Measurements from ENCODE around the gene AFP.

AFP gene

DNA sequence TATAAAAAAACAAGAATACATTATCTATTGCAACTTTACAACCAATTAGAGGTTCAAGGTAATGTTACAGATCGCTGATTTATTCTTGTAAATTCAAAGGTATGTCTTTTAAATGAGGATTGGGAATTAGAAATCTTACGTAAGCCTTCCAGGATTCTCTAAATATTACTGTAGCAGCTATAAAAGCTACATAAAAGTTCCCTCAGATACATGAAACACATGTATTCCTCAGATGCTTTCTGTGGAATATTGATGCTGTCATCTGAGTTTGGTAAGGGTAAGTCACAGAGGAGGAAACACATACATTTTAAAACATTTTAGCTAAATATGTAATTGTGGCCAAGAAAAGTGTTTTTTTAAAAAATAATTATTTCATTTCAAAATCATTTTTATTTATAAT lies 3.4 kb downstream of the AFP start:
- H3K27ac ChIP-seq (ENCODE audit: low read depth, low read length), result no peak overlapping the region
- no peaks in the 10 kb centered on the region for H3K27me3 ChIP-seq (ENCODE audit: control insufficient read depth, insufficient read depth, low read length)
- no peak overlapping the region for H3K4me3 ChIP-seq (ENCODE audit: low read depth, low read length)
- H3K9me3 ChIP-seq (ENCODE audit: control insufficient read depth, insufficient read depth, low read depth, low read length), result no peaks in the 10 kb centered on the region
- no peaks in the 10 kb centered on the region for H3K36me3 ChIP-seq (ENCODE audit: control insufficient read depth, insufficient read depth, low read length)
- H3K9ac ChIP-seq (ENCODE audit: low read length), result no peak overlapping the region
- no peaks in the 10 kb centered on the region for H3K4me1 ChIP-seq (ENCODE audit: control insufficient read depth, insufficient read depth, low read length)

DNA sequence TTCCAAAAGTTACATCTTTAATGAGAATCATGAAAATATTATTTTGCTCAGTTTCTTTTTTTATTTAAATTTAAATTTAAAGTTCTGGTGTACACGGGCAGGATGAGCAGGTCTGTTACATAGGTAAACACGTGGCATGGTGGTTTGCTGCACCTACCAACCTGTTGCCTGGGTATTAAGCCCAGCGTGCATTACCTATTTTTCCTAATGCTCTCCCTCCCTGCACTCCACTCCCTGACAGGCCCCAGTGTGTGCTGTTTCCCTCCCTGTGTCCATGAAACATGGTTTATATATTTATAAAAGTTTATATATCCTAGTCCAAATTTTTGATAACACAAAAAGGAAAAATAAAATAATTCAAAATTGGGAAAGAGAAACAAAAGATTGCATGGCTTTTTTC lies 4.0 kb downstream of the AFP start:
- Histone ChIP-seq H3K27ac (ENCODE audit: low read depth, low read length) (no peak overlapping the region), H3K4me3 (ENCODE audit: low read depth, low read length) (no peak overlapping the region), H3K27me3 (ENCODE audit: control insufficient read depth, insufficient read depth, low read length) (no peaks in the 10 kb centered on the region), H3K9me3 (ENCODE audit: control insufficient read depth, insufficient read depth, low read depth, low read length) (no peaks in the 10 kb centered on the region), H3K4me1 (ENCODE audit: control insufficient read depth, insufficient read depth, low read length) (no peaks in the 10 kb centered on the region), H3K36me3 (ENCODE audit: control insufficient read depth, insufficient read depth, low read length) (no peaks in the 10 kb centered on the region), H3K9ac (ENCODE audit: low read length) (no peak overlapping the region)

DNA sequence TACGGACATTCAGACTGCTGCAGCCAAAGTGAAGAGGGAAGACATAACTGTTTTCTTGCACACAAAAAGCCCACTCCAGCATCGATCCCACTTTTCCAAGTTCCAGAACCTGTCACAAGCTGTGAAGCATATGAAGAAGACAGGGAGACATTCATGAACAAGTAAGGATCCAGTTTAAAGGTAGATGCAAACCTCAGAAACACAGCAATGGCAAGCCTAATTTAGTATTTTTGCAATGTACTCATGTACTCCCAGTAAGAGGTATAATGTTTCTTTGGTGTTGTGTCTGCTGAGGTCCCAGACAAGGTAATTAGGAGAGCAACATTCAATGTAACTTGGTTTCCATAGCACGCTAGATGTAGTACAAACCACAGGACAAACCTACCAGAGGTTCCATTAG lies 4.6 kb downstream of the AFP start:
- no peaks in the 10 kb centered on the region for H3K36me3 ChIP-seq (ENCODE audit: control insufficient read depth, insufficient read depth, low read length)
- H3K27ac ChIP-seq (ENCODE audit: low read depth, low read length), result no peak overlapping the region
- H3K27me3 ChIP-seq (ENCODE audit: control insufficient read depth, insufficient read depth, low read length), result no peaks in the 10 kb centered on the region
- no peaks in the 10 kb centered on the region for H3K9me3 ChIP-seq (ENCODE audit: control insufficient read depth, insufficient read depth, low read depth, low read length)
- H3K9ac ChIP-seq (ENCODE audit: low read length), result no peak overlapping the region
- H3K4me3 ChIP-seq (ENCODE audit: low read depth, low read length), result no peak overlapping the region
- H3K4me1 ChIP-seq (ENCODE audit: control insufficient read depth, insufficient read depth, low read length), result no peaks in the 10 kb centered on the region

DNA sequence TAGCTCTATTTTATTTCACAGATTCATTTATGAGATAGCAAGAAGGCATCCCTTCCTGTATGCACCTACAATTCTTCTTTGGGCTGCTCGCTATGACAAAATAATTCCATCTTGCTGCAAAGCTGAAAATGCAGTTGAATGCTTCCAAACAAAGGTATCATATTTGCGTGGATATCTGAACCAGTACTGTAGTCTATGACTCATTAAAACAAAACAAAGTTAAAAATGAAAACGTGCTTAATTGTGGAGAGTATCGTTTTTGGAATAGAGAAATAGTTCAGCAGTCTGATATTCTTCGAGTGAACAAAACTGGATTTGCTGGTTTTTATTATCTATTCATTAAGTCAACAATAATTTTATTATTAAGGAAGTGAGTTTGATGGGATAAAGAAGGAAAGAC lies 6.3 kb downstream of the AFP start:
- Histone ChIP-seq H3K36me3 (ENCODE audit: control insufficient read depth, insufficient read depth, low read length) (no peaks in the 10 kb centered on the region), H3K4me1 (ENCODE audit: control insufficient read depth, insufficient read depth, low read length) (no peaks in the 10 kb centered on the region; the same call in 1 of the 2 replicates), H3K27me3 (ENCODE audit: control insufficient read depth, insufficient read depth, low read length) (no peaks in the 10 kb centered on the region), H3K4me3 (ENCODE audit: low read depth, low read length) (no peak overlapping the region), H3K9ac (ENCODE audit: low read length) (no peak overlapping the region), H3K9me3 (ENCODE audit: control insufficient read depth, insufficient read depth, low read depth, low read length) (no peaks in the 10 kb centered on the region), H3K27ac (ENCODE audit: low read depth, low read length) (no peak overlapping the region)

DNA sequence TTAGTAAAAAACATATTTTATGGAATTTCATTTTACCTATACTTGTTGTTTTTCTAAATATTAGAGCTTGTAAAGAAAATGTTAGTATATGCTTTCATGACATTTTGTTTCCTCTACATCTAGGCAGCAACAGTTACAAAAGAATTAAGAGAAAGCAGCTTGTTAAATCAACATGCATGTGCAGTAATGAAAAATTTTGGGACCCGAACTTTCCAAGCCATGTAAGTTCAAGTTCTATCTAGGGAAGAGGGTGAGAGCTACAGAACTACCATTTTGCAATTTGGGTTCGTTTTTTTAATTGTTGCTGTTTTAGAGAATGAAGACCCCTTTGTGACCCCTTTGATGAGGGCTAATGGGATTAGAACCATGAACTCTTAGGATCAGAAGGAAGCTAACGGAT lies 7.2 kb downstream of the AFP start:
- Histone ChIP-seq H3K9me3 (ENCODE audit: control insufficient read depth, insufficient read depth, low read depth, low read length) (no peaks in the 10 kb centered on the region), H3K4me1 (ENCODE audit: control insufficient read depth, insufficient read depth, low read length) (no peaks in the 10 kb centered on the region; the same call in 1 of the 2 replicates), H3K27me3 (ENCODE audit: control insufficient read depth, insufficient read depth, low read length) (no peaks in the 10 kb centered on the region)

DNA sequence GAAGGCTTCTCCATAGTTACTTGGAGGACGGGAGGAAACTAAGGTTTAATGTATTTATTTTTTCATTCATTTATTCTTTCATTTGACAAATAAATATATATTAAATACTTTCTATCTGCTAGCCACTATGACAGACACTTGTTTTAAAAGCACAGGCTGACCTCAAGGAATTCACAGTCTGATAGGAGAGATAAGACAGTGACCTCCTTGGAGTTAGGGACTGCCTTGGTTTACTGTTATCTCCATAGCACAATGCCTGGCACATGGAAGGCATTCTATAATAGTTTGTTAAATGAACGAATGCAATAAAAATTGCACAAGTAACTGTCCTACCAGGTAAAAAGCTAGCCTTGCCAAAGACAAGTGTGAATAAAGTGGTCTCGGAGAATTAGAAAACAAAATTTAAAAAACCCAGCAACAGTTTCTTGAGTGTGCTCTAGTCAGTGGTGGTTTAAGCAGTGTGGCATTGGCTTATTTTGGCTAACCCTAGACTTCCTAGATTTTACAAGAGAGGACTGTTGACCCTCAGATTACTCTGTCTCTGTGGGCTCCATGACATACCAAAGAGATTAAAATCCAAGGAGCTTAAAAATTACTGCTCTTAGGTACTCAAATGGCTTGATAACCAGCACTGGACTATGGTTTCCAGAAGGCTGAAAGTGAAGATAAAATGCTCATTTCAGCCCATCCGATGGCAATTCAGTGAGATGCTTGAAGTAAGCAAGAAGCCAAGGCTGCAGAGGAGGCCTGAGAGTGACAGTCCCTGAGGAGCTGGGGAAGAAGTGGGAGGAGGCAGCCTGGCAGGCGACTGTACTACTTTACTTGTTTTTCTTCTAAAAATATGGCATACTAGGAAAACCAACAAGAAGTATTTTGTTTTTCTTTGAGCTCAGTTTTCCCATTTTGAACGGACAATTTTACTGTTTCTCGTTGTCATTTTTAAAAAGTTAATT lies 9.6 kb downstream of the AFP start:
- Histone ChIP-seq H3K9ac (ENCODE audit: low read length) (no peak overlapping the region), H3K4me1 (ENCODE audit: control insufficient read depth, insufficient read depth, low read length) (peaks cover 9% of the 10 kb centered on the region), H3K27ac (ENCODE audit: low read depth, low read length) (no peak overlapping the region), H3K36me3 (ENCODE audit: control insufficient read depth, insufficient read depth, low read length) (no peaks in the 10 kb centered on the region), H3K9me3 (ENCODE audit: control insufficient read depth, insufficient read depth, low read depth, low read length) (no peaks in the 10 kb centered on the region), H3K27me3 (ENCODE audit: control insufficient read depth, insufficient read depth, low read length) (no peaks in the 10 kb centered on the region), H3K4me3 (ENCODE audit: low read depth, low read length) (no peak overlapping the region)

More for the DNA sequence above, 7.2 kb downstream of the AFP start:
- Histone ChIP-seq H3K27ac (ENCODE audit: low read depth, low read length) (no peak overlapping the region), H3K4me3 (ENCODE audit: low read depth, low read length) (no peak overlapping the region), H3K9ac (ENCODE audit: low read length) (no peak overlapping the region), H3K36me3 (ENCODE audit: control insufficient read depth, insufficient read depth, low read length) (no peaks in the 10 kb centered on the region)

DNA sequence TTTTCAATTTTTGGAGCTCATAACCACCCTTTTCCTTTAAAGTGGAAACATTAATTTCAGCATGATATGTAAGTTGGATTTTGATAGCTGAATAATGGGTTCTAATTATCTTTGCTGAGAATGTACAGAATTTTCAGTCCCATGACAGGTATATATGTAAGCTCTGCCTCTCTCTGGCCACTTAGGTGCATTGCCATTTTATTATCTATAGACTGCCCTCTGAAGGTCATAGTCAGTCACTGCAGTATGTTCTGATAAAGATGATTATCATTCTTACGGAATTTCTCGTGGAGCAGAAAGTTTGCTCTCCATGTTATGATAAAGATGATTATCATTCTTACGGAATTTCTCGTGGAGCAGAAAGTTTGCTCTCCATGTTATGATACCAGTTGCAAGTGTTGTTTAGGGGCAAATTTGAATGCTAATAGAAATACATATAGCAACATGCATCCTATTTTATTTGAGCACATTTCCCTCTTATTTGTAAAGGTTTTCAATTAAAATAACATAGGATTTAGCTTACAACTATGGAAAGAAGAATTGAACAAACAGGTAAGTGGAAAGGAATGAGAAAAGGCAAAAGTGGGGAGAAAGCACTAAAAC lies 10.4 kb downstream of the AFP start:
- Histone ChIP-seq H3K36me3 (ENCODE audit: control insufficient read depth, insufficient read depth, low read length) (no peaks in the 10 kb centered on the region), H3K27ac (ENCODE audit: low read depth, low read length) (no peak overlapping the region), H3K27me3 (ENCODE audit: control insufficient read depth, insufficient read depth, low read length) (no peaks in the 10 kb centered on the region), H3K9ac (ENCODE audit: low read length) (no peak overlapping the region), H3K4me1 (ENCODE audit: control insufficient read depth, insufficient read depth, low read length) (peaks cover 17% of the 10 kb centered on the region), H3K9me3 (ENCODE audit: control insufficient read depth, insufficient read depth, low read depth, low read length) (no peaks in the 10 kb centered on the region), H3K4me3 (ENCODE audit: low read depth, low read length) (no peak overlapping the region)

DNA sequence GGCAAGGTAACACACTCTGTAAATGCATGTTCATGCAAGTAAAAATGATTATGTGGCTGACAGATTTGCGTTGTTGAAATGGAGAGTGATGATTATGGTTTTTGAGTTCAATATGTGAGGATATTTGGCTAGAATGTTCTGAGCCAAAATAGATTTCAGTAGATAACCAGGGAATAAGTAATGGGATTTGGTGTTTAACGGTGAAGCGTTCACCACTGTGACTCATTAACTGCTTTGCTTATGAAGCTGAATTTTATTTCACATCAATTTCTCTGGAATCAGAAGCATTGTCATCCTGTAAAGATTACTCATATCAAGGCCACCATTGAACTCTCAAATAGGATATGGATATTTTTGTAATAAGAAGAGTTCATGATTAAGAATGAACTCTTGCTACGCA lies 11.7 kb downstream of the AFP start:
- Histone ChIP-seq H3K9me3 (ENCODE audit: control insufficient read depth, insufficient read depth, low read depth, low read length) (no peaks in the 10 kb centered on the region), H3K4me1 (ENCODE audit: control insufficient read depth, insufficient read depth, low read length) (peaks cover 29% of the 10 kb centered on the region), H3K27ac (ENCODE audit: low read depth, low read length) (no peak overlapping the region), H3K4me3 (ENCODE audit: low read depth, low read length) (no peak overlapping the region), H3K9ac (ENCODE audit: low read length) (no peak overlapping the region), H3K27me3 (ENCODE audit: control insufficient read depth, insufficient read depth, low read length) (no peaks in the 10 kb centered on the region), H3K36me3 (ENCODE audit: control insufficient read depth, insufficient read depth, low read length) (no peaks in the 10 kb centered on the region)

DNA sequence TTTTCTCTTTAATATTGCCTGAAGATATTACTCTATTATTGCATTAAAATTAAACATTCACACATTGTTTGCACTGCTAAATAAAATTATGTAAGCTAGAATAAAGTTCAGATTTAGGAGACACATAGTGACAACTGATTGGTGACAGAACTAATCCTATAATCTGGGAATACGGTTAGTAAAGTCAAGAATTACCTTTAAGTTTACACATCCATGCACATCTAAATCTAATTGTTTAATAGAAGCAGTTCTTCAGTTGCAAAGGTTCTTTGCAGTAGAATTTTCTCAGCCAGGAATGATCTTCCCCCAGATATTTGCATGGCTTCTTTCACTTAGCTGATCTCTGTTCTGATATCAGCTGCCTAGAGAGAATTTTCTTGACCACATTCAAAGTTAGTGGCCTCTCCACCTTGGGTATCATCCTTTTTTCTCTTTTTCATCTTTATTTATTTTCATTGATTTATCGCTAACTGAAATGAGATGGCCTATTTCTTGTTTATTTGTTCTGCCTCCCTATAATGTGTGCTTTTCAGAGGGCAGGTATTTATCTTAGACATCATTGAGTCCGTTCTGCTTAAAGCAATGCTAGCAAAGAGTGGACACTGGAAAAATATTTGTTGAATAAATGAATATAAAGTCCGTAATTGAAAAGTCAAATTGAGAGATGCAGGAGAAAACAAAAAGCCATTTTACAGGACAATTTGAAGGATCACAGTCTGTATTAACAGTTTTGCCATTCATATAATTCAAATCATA lies 12.6 kb downstream of the AFP start:
- H3K9ac ChIP-seq (ENCODE audit: low read length), result no peak overlapping the region
- H3K4me3 ChIP-seq (ENCODE audit: low read depth, low read length), result no peak overlapping the region
- H3K36me3 ChIP-seq (ENCODE audit: control insufficient read depth, insufficient read depth, low read length), result no peaks in the 10 kb centered on the region
- H3K4me1 ChIP-seq (ENCODE audit: control insufficient read depth, insufficient read depth, low read length), result peaks cover 38% of the 10 kb centered on the region
- H3K27me3 ChIP-seq (ENCODE audit: control insufficient read depth, insufficient read depth, low read length), result no peaks in the 10 kb centered on the region
- H3K9me3 ChIP-seq (ENCODE audit: control insufficient read depth, insufficient read depth, low read depth, low read length), result no peaks in the 10 kb centered on the region
- H3K27ac ChIP-seq (ENCODE audit: low read depth, low read length), result no peak overlapping the region

DNA sequence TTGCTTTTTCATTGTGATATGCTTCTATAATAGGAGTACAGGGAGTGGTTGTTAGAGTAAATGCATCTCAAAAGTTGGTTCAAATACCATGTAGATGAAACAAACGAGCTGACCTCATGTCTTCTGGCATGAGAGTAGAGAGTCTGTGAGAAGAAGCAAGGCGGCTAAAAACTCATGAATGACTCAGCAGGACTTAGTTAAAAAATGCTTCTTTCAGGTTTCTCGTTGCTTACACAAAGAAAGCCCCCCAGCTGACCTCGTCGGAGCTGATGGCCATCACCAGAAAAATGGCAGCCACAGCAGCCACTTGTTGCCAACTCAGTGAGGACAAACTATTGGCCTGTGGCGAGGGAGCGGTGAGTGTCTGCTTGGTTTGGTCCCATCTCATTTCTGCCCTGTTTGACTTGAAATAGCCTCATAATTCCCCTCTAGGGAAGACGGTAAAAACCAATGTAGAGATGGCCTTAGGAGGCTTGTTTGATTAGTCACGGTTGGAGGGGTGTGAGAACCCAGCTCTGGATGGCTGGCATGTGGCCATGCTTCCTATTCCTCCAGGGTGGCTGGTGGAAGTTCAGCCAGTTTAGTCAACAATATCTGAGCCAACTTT lies 14.5 kb downstream of the AFP start:
- Histone ChIP-seq H3K9ac (ENCODE audit: low read length) (peak overlapping the region; percentile 20), H3K9me3 (ENCODE audit: control insufficient read depth, insufficient read depth, low read depth, low read length) (no peaks in the 10 kb centered on the region), H3K27ac (ENCODE audit: low read depth, low read length) (0 out of 2 replicates have a peak overlapping the region, but pooled peaks have one; percentile 11)

More for the DNA sequence above, 14.5 kb downstream of the AFP start:
- no peaks in the 10 kb centered on the region for H3K27me3 ChIP-seq (ENCODE audit: control insufficient read depth, insufficient read depth, low read length)
- H3K36me3 ChIP-seq (ENCODE audit: control insufficient read depth, insufficient read depth, low read length), result no peaks in the 10 kb centered on the region
- 0 out of 2 replicates have a peak overlapping the region, but pooled peaks have one; percentile 6 for H3K4me3 ChIP-seq (ENCODE audit: low read depth, low read length)
- peaks cover 40% of the 10 kb centered on the region for H3K4me1 ChIP-seq (ENCODE audit: control insufficient read depth, insufficient read depth, low read length)

Data from HUES6 (cell line).